Measurements from ENCODE around the gene CC2D1B.

The CC2D1B gene

GRCh38 chr1:52348704-52349300 lies 17.2 kb downstream of the CC2D1B start:
- peaks cover 10% of the 10 kb centered on the region for H3K36me3 ChIP-seq (ENCODE audit: insufficient read depth, low read length)
- no peak overlapping the region for H3K9ac ChIP-seq (ENCODE audit: low read depth, low read length)
- H3K9me3 ChIP-seq (ENCODE audit: control insufficient read depth, insufficient read depth, low read length) = no peaks in the 10 kb centered on the region
- H3K4me1 ChIP-seq (ENCODE audit: insufficient read depth, low read length) = peaks cover 16% of the 10 kb centered on the region; the same call in 1 of the 2 replicates

GRCh38 chr1:52346653-52347052 lies 19.4 kb downstream of the CC2D1B start:
- no peaks in the 10 kb centered on the region for H3K9me3 ChIP-seq (ENCODE audit: control insufficient read depth, insufficient read depth, low read length)
- no peaks in the 10 kb centered on the region; the same call in 1 of the 2 replicates for H3K36me3 ChIP-seq (ENCODE audit: insufficient read depth, low read length)
- peaks cover 13% of the 10 kb centered on the region; the same call in 1 of the 2 replicates for H3K4me1 ChIP-seq (ENCODE audit: insufficient read depth, low read length)
- no peak overlapping the region for H3K9ac ChIP-seq (ENCODE audit: low read depth, low read length)

GRCh38 chr1:52345252-52345651 lies 20.8 kb downstream of the CC2D1B start:
- H3K9me3 ChIP-seq (ENCODE audit: control insufficient read depth, insufficient read depth, low read length) = no peaks in the 10 kb centered on the region
- no peaks in the 10 kb centered on the region; the same call in 1 of the 2 replicates for H3K36me3 ChIP-seq (ENCODE audit: insufficient read depth, low read length)
- no peak overlapping the region for H3K9ac ChIP-seq (ENCODE audit: low read depth, low read length)
- H3K4me1 ChIP-seq (ENCODE audit: insufficient read depth, low read length) = peaks cover under 1% of the 10 kb centered on the region; the same call in 1 of the 2 replicates

GRCh38 chr1:52343979-52344378 lies 22.0 kb downstream of the CC2D1B start:
- H3K9me3 ChIP-seq (ENCODE audit: control insufficient read depth, insufficient read depth, low read length) = no peaks in the 10 kb centered on the region
- no peaks in the 10 kb centered on the region; the same call in 1 of the 2 replicates for H3K36me3 ChIP-seq (ENCODE audit: insufficient read depth, low read length)
- H3K9ac ChIP-seq (ENCODE audit: low read depth, low read length) = no peak overlapping the region
- no peaks in the 10 kb centered on the region for H3K4me1 ChIP-seq (ENCODE audit: insufficient read depth, low read length)

- Histone ChIP-seq H3K4me1 (ENCODE audit: insufficient read depth, low read length) (no peaks in the 10 kb centered on the region), H3K9ac (ENCODE audit: low read depth, low read length) (no peak overlapping the region), H3K36me3 (ENCODE audit: insufficient read depth, low read length) (no peaks in the 10 kb centered on the region; the same call in none of the 2 replicates), H3K9me3 (ENCODE audit: control insufficient read depth, insufficient read depth, low read length) (no peaks in the 10 kb centered on the region)
These were observed 24.2 kb downstream of the CC2D1B start for GRCh38 chr1:52341655-52342260.

- no peaks in the 10 kb centered on the region for H3K4me1 ChIP-seq (ENCODE audit: insufficient read depth, low read length)
- H3K9me3 ChIP-seq (ENCODE audit: control insufficient read depth, insufficient read depth, low read length) = no peaks in the 10 kb centered on the region
- H3K9ac ChIP-seq (ENCODE audit: low read depth, low read length) = no peak overlapping the region
- H3K36me3 ChIP-seq (ENCODE audit: insufficient read depth, low read length) = no peaks in the 10 kb centered on the region; the same call in none of the 2 replicates
These were observed 28.6 kb downstream of the CC2D1B start for GRCh38 chr1:52337439-52337838.

- no peak overlapping the region for H3K9ac ChIP-seq (ENCODE audit: low read depth, low read length)
- H3K36me3 ChIP-seq (ENCODE audit: insufficient read depth, low read length) = no peaks in the 10 kb centered on the region; the same call in none of the 2 replicates
- no peaks in the 10 kb centered on the region for H3K4me1 ChIP-seq (ENCODE audit: insufficient read depth, low read length)
- no peaks in the 10 kb centered on the region for H3K9me3 ChIP-seq (ENCODE audit: control insufficient read depth, insufficient read depth, low read length)
These were observed 31.0 kb downstream of the CC2D1B start for GRCh38 chr1:52334906-52335528.

GRCh38 chr1:52332411-52332810 lies 33.6 kb downstream of the CC2D1B start:
- H3K4me1 ChIP-seq (ENCODE audit: insufficient read depth, low read length) = peaks cover 9% of the 10 kb centered on the region
- H3K9me3 ChIP-seq (ENCODE audit: control insufficient read depth, insufficient read depth, low read length) = no peaks in the 10 kb centered on the region
- no peaks in the 10 kb centered on the region; the same call in 1 of the 2 replicates for H3K36me3 ChIP-seq (ENCODE audit: insufficient read depth, low read length)
- no peak overlapping the region for H3K9ac ChIP-seq (ENCODE audit: low read depth, low read length)

GRCh38 chr1:52328615-52329014 lies 37.4 kb downstream of the CC2D1B start:
- peaks cover 9% of the 10 kb centered on the region for H3K4me1 ChIP-seq (ENCODE audit: insufficient read depth, low read length)
- no peaks in the 10 kb centered on the region for H3K9me3 ChIP-seq (ENCODE audit: control insufficient read depth, insufficient read depth, low read length)
- no peaks in the 10 kb centered on the region for H3K36me3 ChIP-seq (ENCODE audit: insufficient read depth, low read length)

GRCh38 chr1:52325786-52326185 lies 40.2 kb downstream of the CC2D1B start:
- Histone ChIP-seq H3K9ac (ENCODE audit: low read depth, low read length) (no peak overlapping the region), H3K36me3 (ENCODE audit: insufficient read depth, low read length) (no peaks in the 10 kb centered on the region; the same call in 1 of the 2 replicates), H3K9me3 (ENCODE audit: control insufficient read depth, insufficient read depth, low read length) (no peaks in the 10 kb centered on the region), H3K4me1 (ENCODE audit: insufficient read depth, low read length) (peaks cover 9% of the 10 kb centered on the region)

More at GRCh38 chr1:52328615-52329014, 37.4 kb downstream of the CC2D1B start:
- H3K9ac ChIP-seq (ENCODE audit: low read depth, low read length) = no peak overlapping the region

GRCh38 chr1:52323731-52324130 lies 42.3 kb downstream of the CC2D1B start:
- no peak overlapping the region for H3K9ac ChIP-seq (ENCODE audit: low read depth, low read length)
- H3K36me3 ChIP-seq (ENCODE audit: insufficient read depth, low read length) = no peaks in the 10 kb centered on the region; the same call in 1 of the 2 replicates
- peaks cover 3% of the 10 kb centered on the region for H3K4me1 ChIP-seq (ENCODE audit: insufficient read depth, low read length)
- no peaks in the 10 kb centered on the region for H3K9me3 ChIP-seq (ENCODE audit: control insufficient read depth, insufficient read depth, low read length)

GRCh38 chr1:52321061-52321460 lies 44.9 kb downstream of the CC2D1B start:
- Histone ChIP-seq H3K4me1 (ENCODE audit: insufficient read depth, low read length) (no peaks in the 10 kb centered on the region), H3K9me3 (ENCODE audit: control insufficient read depth, insufficient read depth, low read length) (no peaks in the 10 kb centered on the region), H3K9ac (ENCODE audit: low read depth, low read length) (no peak overlapping the region), H3K36me3 (ENCODE audit: insufficient read depth, low read length) (no peaks in the 10 kb centered on the region; the same call in 1 of the 2 replicates)

GRCh38 chr1:52306227-52307006 lies 59.6 kb downstream of the CC2D1B start:
- no peaks in the 10 kb centered on the region for H3K36me3 ChIP-seq (ENCODE audit: insufficient read depth, low read length)
- H3K9me3 ChIP-seq (ENCODE audit: control insufficient read depth, insufficient read depth, low read length) = no peaks in the 10 kb centered on the region
- H3K9ac ChIP-seq (ENCODE audit: low read depth, low read length) = no peak overlapping the region
- no peaks in the 10 kb centered on the region for H3K4me1 ChIP-seq (ENCODE audit: insufficient read depth, low read length)

Data from ES-I3 (cell line).